ENCODE data around the gene DKKL1.
A peak's percentile ranks its signal among the peaks of the same experiment; 100 is the strongest.
"Not testable (repeated sequence)": the region's sequence is repeated elsewhere in the genome, so short reads cannot be mapped to it uniquely, and the experiment has no call there.

DKKL1 gene

GRCh38 chr19:49363268-49364082, at the start of gene DKKL1:
Gene DKKL1 (plus strand): TSS chr19:49363877. CDS start chr19:49363999, 122 bp downstream.
- peak; percentile 99 for DNase-seq

- DNase-seq: no peak
Observed at GRCh38 chr19:49315111-49315510, 48.6 kb upstream of the DKKL1 start.

GRCh38 chr19:49316284-49316683, 47.4 kb upstream of the DKKL1 start:
- no peak for DNase-seq

GRCh38 chr19:49318296-49318695, 45.4 kb upstream of the DKKL1 start:
- no peak for DNase-seq

GRCh38 chr19:49324801-49325576, 38.7 kb upstream of the DKKL1 start, which contains the start of gene SLC6A16:
Gene SLC6A16 (minus strand): TSS chr19:49325191. CDS start chr19:49311347, 13,844 bp downstream.
- no peak for DNase-seq

GRCh38 chr19:49325756-49326155, 37.9 kb upstream of the DKKL1 start:
- not testable (repeated sequence) for DNase-seq

GRCh38 chr19:49326165-49326704, 37.4 kb upstream of the DKKL1 start:
- DNase-seq: no peak

- DNase-seq: no peak
Observed at GRCh38 chr19:49327878-49328544, 35.7 kb upstream of the DKKL1 start.

GRCh38 chr19:49328741-49329140, 34.9 kb upstream of the DKKL1 start:
- no peak for DNase-seq

GRCh38 chr19:49331187-49331586, 32.5 kb upstream of the DKKL1 start:
- DNase-seq: not testable (repeated sequence)

- no peak for DNase-seq
Observed at GRCh38 chr19:49331616-49332055, 32.0 kb upstream of the DKKL1 start.

GRCh38 chr19:49332691-49333417, 30.8 kb upstream of the DKKL1 start:
- not testable (repeated sequence) for DNase-seq

GRCh38 chr19:49333418-49333805, 30.3 kb upstream of the DKKL1 start:
- no peak for DNase-seq

GRCh38 chr19:49333811-49334288, 29.8 kb upstream of the DKKL1 start:
- DNase-seq: no peak

- DNase-seq: no peak
Observed at GRCh38 chr19:49335071-49335783, 28.4 kb upstream of the DKKL1 start, which contains the start of gene CD37. Gene CD37 (plus strand): TSS chr19:49335406. CDS start chr19:49335541, 135 bp downstream.

- DNase-seq: no peak
Observed at GRCh38 chr19:49335784-49336481, 27.7 kb upstream of the DKKL1 start.

GRCh38 chr19:49336482-49337266, 27.0 kb upstream of the DKKL1 start:
- no peak for DNase-seq

GRCh38 chr19:49337267-49338022, 26.2 kb upstream of the DKKL1 start:
- DNase-seq: no peak
